CD4-positive, alpha-beta T cell treated with Interleukin-1 beta for 1 hour (primary cell): Measurements from ENCODE around the gene PGAP2.

Experiments used
- DNase-seq, 2 donors: peaks; one replicate each; pipeline ENCODE4 v3.0.0-alpha.2; 2020 to 2022

Gene PGAP2

DNA sequence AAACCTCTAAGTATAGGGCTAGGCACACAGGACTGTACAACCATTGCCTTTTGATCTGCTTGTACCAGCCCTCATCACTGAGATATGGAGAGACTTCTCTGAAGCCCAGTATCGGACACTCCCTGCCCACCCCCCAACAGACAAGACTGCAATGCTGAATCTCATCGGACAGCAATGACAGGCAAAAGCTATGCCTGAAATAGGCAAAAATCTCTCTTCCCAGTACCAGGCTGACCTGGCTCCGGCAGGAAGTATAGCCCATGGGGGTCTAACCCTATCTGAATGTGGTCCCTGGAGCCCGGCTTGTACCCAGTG is 25.9 kb downstream of the PGAP2 start:
- no peak for DNase-seq

- peak; percentile 37 to 54 for DNase-seq
These were observed 26.5 kb downstream of the PGAP2 start for GRCh38 chr11:3834664-3835461.

GRCh38 chr11:3835751-3836150 is 27.4 kb downstream of the PGAP2 start:
- DNase-seq: no peak

DNA sequence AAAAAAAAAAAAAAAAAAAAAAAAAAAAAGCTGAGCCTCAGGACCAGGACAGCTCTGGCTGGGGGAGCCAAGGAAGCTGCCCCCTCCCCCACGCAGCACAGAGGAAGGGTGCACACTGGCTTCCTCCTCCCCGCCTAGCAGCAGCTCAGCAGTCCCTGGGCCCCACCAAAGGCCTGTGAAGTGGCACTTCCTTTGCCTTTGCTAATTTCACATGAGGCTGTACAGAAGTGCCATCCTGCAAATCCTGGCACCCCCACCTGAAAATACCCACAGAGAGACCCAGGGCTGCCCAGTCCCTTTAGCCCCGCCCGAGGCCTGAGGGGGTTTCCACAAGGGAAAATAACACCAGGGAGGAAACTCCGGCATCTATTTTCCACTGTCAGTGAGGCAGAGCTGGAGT is 28.5 kb downstream of the PGAP2 start:
- peak; percentile 61 to 64 for DNase-seq

DNA sequence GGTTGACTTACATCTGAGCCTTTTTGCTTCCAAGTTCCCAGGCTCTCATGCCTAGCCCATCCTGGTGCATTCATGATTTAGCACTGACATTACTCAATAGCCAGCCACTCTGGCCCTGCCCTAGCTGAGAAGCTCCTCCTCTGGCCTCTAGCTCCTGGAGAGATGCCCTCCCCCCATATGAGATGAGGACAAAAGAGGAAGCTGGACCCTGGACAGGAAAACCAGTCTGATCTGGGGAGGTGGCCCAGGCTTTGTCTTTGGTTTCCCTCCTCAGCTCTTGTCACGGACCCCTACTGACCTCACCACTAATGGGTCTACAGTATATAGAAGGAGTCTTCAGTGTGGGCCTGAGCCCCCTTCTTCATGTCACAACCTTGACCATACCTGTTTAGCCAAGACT is 29.4 kb downstream of the PGAP2 start:
- peak; percentile 29 to 67 for DNase-seq

GRCh38 chr11:3838504-3838903 is 30.1 kb downstream of the PGAP2 start:
- DNase-seq: no peak

- DNase-seq: peak; percentile 46 to 48
These were observed 31.9 kb downstream of the PGAP2 start for GRCh38 chr11:3840004-3840869.

GRCh38 chr11:3840870-3841425 is 32.6 kb downstream of the PGAP2 start, which contains the start of gene RHOG:
Gene RHOG, minus strand, starts transcription at chr11:3840959. Its CDS starts 12,821 bp downstream, at chr11:3828138.
- no peak for DNase-seq

GRCh38 chr11:3841426-3842350 is 33.3 kb downstream of the PGAP2 start:
- peak; percentile 94 to 98 for DNase-seq

- no peak for DNase-seq
These were observed 35.0 kb downstream of the PGAP2 start for GRCh38 chr11:3843326-3843725.

DNA sequence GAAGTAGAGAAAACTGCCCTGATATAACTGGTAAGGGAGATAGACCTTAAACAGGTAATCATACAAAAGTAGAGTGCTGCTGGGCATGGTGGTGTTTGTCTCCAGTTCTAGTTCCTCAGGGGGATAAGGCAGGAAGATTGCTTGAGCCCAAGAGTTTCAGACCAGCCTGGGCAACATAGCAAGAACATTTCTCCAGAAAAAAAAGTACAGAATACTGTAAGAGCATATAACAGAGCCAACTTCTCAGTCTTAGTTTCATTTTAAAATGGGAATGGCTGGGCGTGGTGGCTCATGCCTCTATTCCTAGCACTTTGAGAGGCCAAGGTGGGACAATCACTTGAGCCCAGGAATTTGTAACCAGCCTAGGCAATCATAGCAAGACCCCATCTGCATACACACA is 36.9 kb downstream of the PGAP2 start:
- no peak for DNase-seq

- no peak for DNase-seq
These were observed 37.3 kb downstream of the PGAP2 start for GRCh38 chr11:3845670-3846069.

- peak; percentile 43 to 79 for DNase-seq
These were observed 41.0 kb downstream of the PGAP2 start for GRCh38 chr11:3849297-3849874.

DNA sequence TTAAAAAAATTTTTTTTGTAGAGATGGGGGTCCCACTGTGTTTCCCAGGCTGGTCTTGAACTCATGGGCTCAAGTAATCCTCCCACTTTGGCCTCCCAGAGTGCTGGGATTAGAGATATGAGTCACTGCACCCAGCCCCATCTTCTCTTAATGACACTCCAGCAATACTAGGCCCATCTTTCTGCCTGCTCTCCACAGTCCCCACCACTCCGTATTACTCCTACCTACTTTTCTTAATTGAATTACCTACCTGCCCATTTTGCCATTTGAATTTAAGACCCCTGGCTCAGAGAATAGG is 45.1 kb downstream of the PGAP2 start:
- no peak for DNase-seq

GRCh38 chr11:3853899-3854659 is 45.7 kb downstream of the PGAP2 start:
- DNase-seq: peak; percentile 79 to 83

DNA sequence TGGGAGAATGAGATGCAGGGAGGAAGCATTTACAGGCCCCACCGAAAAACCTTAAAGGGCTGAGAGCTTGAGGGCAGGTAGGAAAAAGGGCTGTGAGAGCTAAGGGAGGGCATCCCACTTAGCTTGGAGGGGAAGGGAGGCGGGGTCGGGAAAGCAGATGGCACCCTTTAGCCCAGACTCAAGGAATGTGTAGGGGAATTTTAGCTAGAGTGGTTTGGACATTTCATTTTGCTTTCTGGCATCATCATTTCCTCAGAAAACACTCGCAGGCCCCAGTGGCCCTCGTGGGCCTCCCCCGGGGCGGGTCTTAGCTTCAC is 46.3 kb downstream of the PGAP2 start:
- no peak for DNase-seq

- peak; percentile 96 to 98 for DNase-seq
These were observed 46.8 kb downstream of the PGAP2 start, which contains the start of gene STIM1 for GRCh38 chr11:3854977-3855807. Gene STIM1, plus strand, starts transcription at chr11:3855664. Its CDS starts 607 bp downstream, at chr11:3856271.

DNA sequence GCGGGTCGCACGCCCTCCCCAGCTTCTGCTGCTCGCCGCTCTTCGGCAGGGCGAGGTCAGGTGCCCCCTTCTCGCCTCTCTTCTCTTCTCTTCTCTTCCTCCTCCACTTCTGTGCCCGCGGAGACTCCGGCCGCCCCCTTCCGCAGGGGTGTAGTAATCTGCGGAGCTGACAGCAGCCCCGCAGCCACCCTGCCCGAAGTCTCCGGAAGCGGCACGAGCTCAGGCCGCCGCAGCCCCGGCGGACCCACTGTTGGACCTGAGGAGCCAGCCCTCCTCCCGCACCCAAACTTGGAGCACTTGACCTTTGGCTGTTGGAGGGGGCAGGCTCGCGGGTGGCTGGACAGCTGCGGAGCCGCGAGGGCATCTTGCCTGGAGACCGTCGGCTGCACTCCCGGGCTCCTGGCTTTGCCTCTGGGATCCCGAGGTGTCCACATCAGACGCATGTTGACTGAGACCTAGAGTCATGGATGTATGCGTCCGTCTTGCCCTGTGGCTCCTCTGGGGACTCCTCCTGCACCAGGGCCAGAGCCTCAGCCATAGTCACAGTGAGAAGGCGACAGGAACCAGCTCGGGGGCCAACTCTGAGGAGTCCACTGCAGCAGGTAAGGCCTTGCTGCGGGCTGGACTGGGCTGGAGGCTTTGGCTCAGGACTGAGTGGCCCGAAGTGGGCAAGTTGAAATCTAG is 47.6 kb downstream of the PGAP2 start:
- peak; percentile 46 to 58 for DNase-seq

GRCh38 chr11:3856856-3857553 is 48.6 kb downstream of the PGAP2 start:
- no peak for DNase-seq
